Activated B cell treated with CpG ODN at 0.5 μM for 24 hours (primary cell): ENCODE measurements around the gene DMC1. TPM values are rescaled to one million over a fixed set of nuclear protein-coding genes. Genes with fewer than 3 reads are reported as not detected.

ENCODE experiments used
- ATAC-seq: fragments of 200-7000 bp; cut with Tn5 transposase; one replicate; pipeline ENCODE4 v1.10.0; 2021; ENCODE audit warnings: low read depth, mild to moderate bottlenecking, moderate library complexity
- CTCF ChIA-PET: fragments of 350-600 bp; sonication (Branson Sonifier 250); formaldehyde crosslinking; loops from one replicate; lab custom pipeline; 2021; ENCODE audit warnings: antibody characterized with exemption; lab: Charles Lee
- POLR2A ChIA-PET: fragments of 350-600 bp; sonication (Branson Sonifier 250); formaldehyde crosslinking; loops from one replicate; lab custom pipeline; 2021; ENCODE audit warnings: antibody characterized with exemption; lab: Charles Lee
- DNase-seq: peaks from one replicate; pipeline ENCODE4 v3.0.0; 2022
- H3K27ac Mint-ChIP-seq: one replicate; pipeline ENCODE4 v1.8.0; 2020; ENCODE audit warnings: mixed read lengths
- H3K27me3 Mint-ChIP-seq: one replicate; pipeline ENCODE4 v1.8.0; 2021; ENCODE audit warnings: mixed read lengths
- H3K36me3 Mint-ChIP-seq: one replicate; pipeline ENCODE4 v1.8.0; 2021; ENCODE audit warnings: low read depth, mixed read lengths
- H3K4me1 Mint-ChIP-seq: one replicate; pipeline ENCODE4 v1.8.0; 2021; ENCODE audit warnings: mixed read lengths
- H3K4me3 Mint-ChIP-seq: one replicate; pipeline ENCODE4 v1.8.0; 2020; ENCODE audit warnings: mild to moderate bottlenecking, mixed read lengths
- H3K9me3 Mint-ChIP-seq: one replicate; pipeline ENCODE4 v1.8.0; 2020; ENCODE audit warnings: mixed read lengths
- intact Hi-C: fragments of 100-400 bp; cut with micrococcal nuclease; formaldehyde crosslinking; loops from one replicate; pipeline ENCODE4 v1.15.1; 2024
- total RNA-seq: library from RNA; stranded (reverse); gene quantifications from 2 replicates; pipeline ENCODE4 v1.2.3, GENCODE V29; 2022
- TF ChIP-seq, protein P1 (sequence below): fragments of 200-600 bp; IDR thresholded peaks from one replicate; pipeline ENCODE4 v1.8.0; 2022; ENCODE audit warnings: antibody characterized with exemption, mild to moderate bottlenecking

Gene DMC1
- total RNA-seq, 1 donor from 2014 or later: 0.91 TPM

DNA sequence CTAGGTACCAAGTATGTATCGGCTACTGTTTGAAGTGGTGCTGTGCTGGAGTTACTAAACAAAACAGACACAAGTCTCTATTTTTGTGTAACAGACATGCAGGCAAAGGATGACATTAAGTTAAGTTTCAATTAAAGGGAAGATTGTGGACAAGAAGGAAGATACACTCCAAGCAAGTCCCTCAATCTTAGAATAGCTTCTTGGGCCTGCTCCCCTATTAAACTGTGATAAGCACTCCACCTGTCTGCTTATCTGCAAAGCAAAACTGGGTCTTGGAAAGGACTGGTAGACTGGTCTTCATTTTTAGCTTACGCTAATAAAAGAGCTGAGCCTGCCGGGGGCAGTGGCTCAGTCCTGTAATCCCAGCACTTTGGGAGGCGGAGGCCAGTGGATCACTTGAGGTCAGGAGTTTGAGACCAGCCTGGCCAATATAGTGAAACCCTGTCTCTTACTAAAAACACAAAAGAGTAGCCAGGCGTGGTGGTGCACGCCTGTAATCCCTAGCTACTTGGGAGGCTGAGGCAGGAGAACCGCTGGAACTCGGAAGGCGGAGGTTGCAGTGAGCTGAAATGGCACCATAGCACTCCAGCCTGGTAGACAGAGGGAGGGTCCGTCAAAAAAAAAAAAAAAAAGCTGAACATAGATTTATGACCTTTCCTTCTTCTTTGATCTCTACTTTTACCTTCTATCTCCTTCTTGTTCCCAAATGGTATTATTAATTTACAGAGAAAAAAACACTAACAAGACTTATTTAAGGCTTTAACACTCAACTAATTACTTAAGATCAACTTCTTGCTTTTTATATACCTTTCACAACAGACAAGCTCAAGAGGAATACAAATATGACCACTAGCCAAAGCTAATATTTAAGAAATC is 67.9 kb downstream of the DMC1 start:
- peak overlapping the region; percentile 93 for H3K4me3 Mint-ChIP-seq
- no peaks in the 10 kb centered on the region for H3K9me3 Mint-ChIP-seq
- H3K27me3 Mint-ChIP-seq: no peaks in the 10 kb centered on the region
- no peak overlapping the region for H3K27ac Mint-ChIP-seq
- CTCF ChIA-PET: interaction anchor here (1.6 to 1.9 kb wide), 2 partner anchors 69 to 450 kb away, joined by 6 to 7 read pairs; no protein-coding TSS in a partner anchor
- intact Hi-C loops: no loop called here
- DNase-seq (no peak), ATAC-seq (no peak)
- TF ChIP-seq, protein P1, sequence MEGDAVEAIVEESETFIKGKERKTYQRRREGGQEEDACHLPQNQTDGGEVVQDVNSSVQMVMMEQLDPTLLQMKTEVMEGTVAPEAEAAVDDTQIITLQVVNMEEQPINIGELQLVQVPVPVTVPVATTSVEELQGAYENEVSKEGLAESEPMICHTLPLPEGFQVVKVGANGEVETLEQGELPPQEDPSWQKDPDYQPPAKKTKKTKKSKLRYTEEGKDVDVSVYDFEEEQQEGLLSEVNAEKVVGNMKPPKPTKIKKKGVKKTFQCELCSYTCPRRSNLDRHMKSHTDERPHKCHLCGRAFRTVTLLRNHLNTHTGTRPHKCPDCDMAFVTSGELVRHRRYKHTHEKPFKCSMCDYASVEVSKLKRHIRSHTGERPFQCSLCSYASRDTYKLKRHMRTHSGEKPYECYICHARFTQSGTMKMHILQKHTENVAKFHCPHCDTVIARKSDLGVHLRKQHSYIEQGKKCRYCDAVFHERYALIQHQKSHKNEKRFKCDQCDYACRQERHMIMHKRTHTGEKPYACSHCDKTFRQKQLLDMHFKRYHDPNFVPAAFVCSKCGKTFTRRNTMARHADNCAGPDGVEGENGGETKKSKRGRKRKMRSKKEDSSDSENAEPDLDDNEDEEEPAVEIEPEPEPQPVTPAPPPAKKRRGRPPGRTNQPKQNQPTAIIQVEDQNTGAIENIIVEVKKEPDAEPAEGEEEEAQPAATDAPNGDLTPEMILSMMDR: no peak
- H3K36me3 Mint-ChIP-seq: peaks cover 85% of the 10 kb centered on the region
- POLR2A ChIA-PET: interaction anchor here (0.5 to 1.7 kb wide), 11 partner anchors 9 to 450 kb away, joined by 3 to 8 read pairs (median 3); partner anchors contain the start of genes CBY1 and FAM227A
- H3K4me1 Mint-ChIP-seq: peaks cover 51% of the 10 kb centered on the region

DNA sequence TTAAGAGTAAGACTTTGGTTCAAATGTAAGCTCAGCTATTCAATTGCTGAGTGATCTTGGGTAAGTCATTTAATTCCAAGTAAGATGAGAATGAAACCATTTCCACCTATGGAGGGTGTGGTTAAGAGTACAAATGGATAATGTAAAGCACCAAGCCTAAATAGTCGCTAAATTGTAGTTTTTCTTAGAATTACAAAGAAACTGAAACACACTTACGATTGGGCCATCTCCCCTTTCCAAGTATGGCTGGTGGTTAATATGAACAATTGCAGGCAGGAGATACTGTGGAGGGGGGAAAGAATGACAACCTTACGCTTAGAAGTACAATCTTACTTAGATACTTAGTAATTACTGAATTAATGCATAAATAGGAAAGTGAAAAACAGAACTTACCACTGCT is 72.1 kb downstream of the DMC1 start:
- DNase-seq: no peak
- Mint-ChIP-seq H3K9me3 (no peaks in the 10 kb centered on the region), H3K4me1 (peaks cover 24% of the 10 kb centered on the region), H3K36me3 (peaks cover 89% of the 10 kb centered on the region), H3K4me3 (no peak overlapping the region), H3K27me3 (no peaks in the 10 kb centered on the region), H3K27ac (no peak overlapping the region)
- ChIA-PET CTCF (no interaction called here), POLR2A (interaction anchor here (0.6 to 1.8 kb wide), 5 partner anchors 8 to 788 kb away, joined by 3 to 6 read pairs (median 5); partner anchors contain the start of gene KDELR3)
- ATAC-seq: no peak
- intact Hi-C loops: no loop called here
- TF ChIP-seq, protein P1: no peak

DNA sequence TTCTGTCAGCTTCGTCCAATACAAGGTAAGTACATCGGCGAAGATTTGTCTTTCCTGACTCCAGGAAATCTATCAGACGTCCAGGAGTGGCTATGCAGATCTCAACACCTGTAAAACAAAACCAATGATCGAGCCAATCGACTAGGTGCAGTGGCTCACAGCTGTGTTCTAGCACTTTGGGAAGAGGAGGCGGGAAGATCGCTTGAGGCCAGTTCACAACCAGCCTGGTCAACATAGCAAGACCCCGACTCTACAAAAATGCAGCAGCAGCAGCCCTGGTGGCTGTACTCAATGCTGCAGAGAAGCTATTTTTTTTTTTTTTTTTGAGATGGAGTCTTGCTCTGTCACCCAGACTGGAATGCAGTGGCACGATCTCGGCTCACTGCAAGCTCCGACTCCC is 75.0 kb downstream of the DMC1 start:
- ChIA-PET POLR2A (interaction anchor here (0.5 kb wide), 1 partner anchor 51 kb away, joined by 8 read pairs; no protein-coding TSS in a partner anchor), CTCF (no interaction called here)
- DNase-seq (no peak), ATAC-seq (no peak)
- Mint-ChIP-seq H3K36me3 (peaks cover 90% of the 10 kb centered on the region), H3K4me1 (peaks cover 8% of the 10 kb centered on the region), H3K27ac (no peak overlapping the region), H3K4me3 (no peak overlapping the region), H3K27me3 (no peaks in the 10 kb centered on the region), H3K9me3 (no peaks in the 10 kb centered on the region)
- intact Hi-C loops: no loop called here
- TF ChIP-seq, protein P1: no peak

DNA sequence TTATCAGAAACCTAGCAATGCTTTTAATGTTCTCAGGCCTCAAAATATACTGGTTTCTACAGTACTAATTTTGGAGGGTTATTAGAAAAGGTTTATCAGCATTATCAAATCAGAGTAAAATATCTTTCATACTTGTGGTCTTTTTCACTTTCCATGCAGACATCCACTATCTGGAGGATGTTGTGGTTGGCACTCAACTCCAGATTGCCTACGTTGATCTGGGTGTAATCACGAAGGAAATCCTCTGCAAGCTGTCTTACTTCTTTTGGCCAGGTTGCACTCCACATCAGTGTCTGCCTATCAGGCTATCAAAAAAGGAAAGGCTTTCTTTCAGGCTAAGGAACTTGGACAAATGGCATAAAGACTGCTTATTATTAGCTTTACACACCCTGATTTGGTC is 75.5 kb downstream of the DMC1 start:
- TF ChIP-seq, protein P1: no peak
- peaks cover 7% of the 10 kb centered on the region for H3K4me1 Mint-ChIP-seq
- peaks cover 90% of the 10 kb centered on the region for H3K36me3 Mint-ChIP-seq
- ChIA-PET POLR2A (interaction anchor here (0.5 kb wide), 1 partner anchor 51 kb away, joined by 8 read pairs; no protein-coding TSS in a partner anchor), CTCF (no interaction called here)
- intact Hi-C loops: no loop called here
- H3K27ac Mint-ChIP-seq: no peak overlapping the region
- no peak overlapping the region for H3K4me3 Mint-ChIP-seq
- ATAC-seq (no peak), DNase-seq (no peak)
- H3K9me3 Mint-ChIP-seq: no peaks in the 10 kb centered on the region
- no peaks in the 10 kb centered on the region for H3K27me3 Mint-ChIP-seq
